ENCODE measurements around the gene SPAG16.
"Not testable (repeated sequence)": the region's sequence is repeated elsewhere in the genome, so short reads cannot be mapped to it uniquely, and the experiment has no call there.

Gene SPAG16

GRCh38 chr2:213545481-213545880 lies 261.2 kb downstream of the SPAG16 start:
- DNase-seq (ENCODE audit: low spot score) = no peak

- no peak for DNase-seq (ENCODE audit: low spot score)
Measured at GRCh38 chr2:213545964-213546475, 261.8 kb downstream of the SPAG16 start.

GRCh38 chr2:213551526-213551925 lies 267.3 kb downstream of the SPAG16 start:
- no peak for DNase-seq (ENCODE audit: low spot score)

GRCh38 chr2:213559053-213559452 lies 274.8 kb downstream of the SPAG16 start:
- peak; percentile 4 for DNase-seq (ENCODE audit: low spot score)

- DNase-seq (ENCODE audit: low spot score) = no peak
Measured at GRCh38 chr2:213561759-213562158, 277.5 kb downstream of the SPAG16 start.

- DNase-seq (ENCODE audit: low spot score) = no peak
Measured at GRCh38 chr2:213562539-213563180, 278.4 kb downstream of the SPAG16 start.

- no peak for DNase-seq (ENCODE audit: low spot score)
Measured at GRCh38 chr2:213566846-213567245, 282.6 kb downstream of the SPAG16 start.

GRCh38 chr2:213609570-213610170 lies 325.4 kb downstream of the SPAG16 start:
- DNase-seq (ENCODE audit: low spot score) = no peak

GRCh38 chr2:213627054-213627710 lies 342.9 kb downstream of the SPAG16 start:
- no peak for DNase-seq (ENCODE audit: low spot score)

GRCh38 chr2:213627835-213628460 lies 343.7 kb downstream of the SPAG16 start:
- no peak for DNase-seq (ENCODE audit: low spot score)

GRCh38 chr2:213640738-213641425 lies 356.6 kb downstream of the SPAG16 start:
- no peak for DNase-seq (ENCODE audit: low spot score)

GRCh38 chr2:213644926-213645325 lies 360.7 kb downstream of the SPAG16 start:
- no peak for DNase-seq (ENCODE audit: low spot score)

GRCh38 chr2:213649176-213649575 lies 364.9 kb downstream of the SPAG16 start:
- no peak for DNase-seq (ENCODE audit: low spot score)

- DNase-seq (ENCODE audit: low spot score) = no peak
Measured at GRCh38 chr2:213664817-213665216, 380.6 kb downstream of the SPAG16 start.

- no peak for DNase-seq (ENCODE audit: low spot score)
Measured at GRCh38 chr2:213669657-213670056, 385.4 kb downstream of the SPAG16 start.

GRCh38 chr2:213678437-213679218 lies 394.4 kb downstream of the SPAG16 start:
- DNase-seq (ENCODE audit: low spot score) = no peak

- no peak for DNase-seq (ENCODE audit: low spot score)
Measured at GRCh38 chr2:213679894-213680293, 395.6 kb downstream of the SPAG16 start.

- no peak for DNase-seq (ENCODE audit: low spot score)
Measured at GRCh38 chr2:213682276-213682675, 398.0 kb downstream of the SPAG16 start.

- DNase-seq (ENCODE audit: low spot score) = no peak
Measured at GRCh38 chr2:213688133-213688532, 403.9 kb downstream of the SPAG16 start.

- not testable (repeated sequence) for DNase-seq (ENCODE audit: low spot score)
Measured at GRCh38 chr2:213688825-213689224, 404.6 kb downstream of the SPAG16 start.

GRCh38 chr2:213689585-213689984 lies 405.3 kb downstream of the SPAG16 start:
- no peak for DNase-seq (ENCODE audit: low spot score)

All from SK-N-DZ (cell line).